Neural cell (in vitro differentiated cells): ENCODE data around the gene NFAM1. TPM values are rescaled to one million over a fixed set of nuclear protein-coding genes. Genes with fewer than 3 reads are reported as not detected.

Source experiments
- H2AFZ ChIP-seq: fragments of 200-600, 300-800 bp; sonication (generic), shearing (Covaris generic); 2 replicates; pipeline ENCODE4 v1.6.0; 2014; ENCODE audit warnings: low read depth, mild to moderate bottlenecking, antibody characterized with exemption, low read length, moderate library complexity
- H3F3A ChIP-seq: fragments of 200-600 bp; shearing (Covaris generic); 2 replicates; pipeline ENCODE4 v1.6.1; 2016; ENCODE audit warnings: mild to moderate bottlenecking, moderate library complexity, mixed read lengths, antibody characterized with exemption, low read length; ENCODE audit not compliant: insufficient read depth, poor library complexity, severe bottlenecking
- H3K27ac ChIP-seq: fragments of 200-600, 300-800 bp; sonication (generic), shearing (Covaris generic); 2 replicates; pipeline ENCODE4 v1.5.1; 2014; ENCODE audit warnings: mild to moderate bottlenecking, low read length, moderate library complexity
- H3K27me3 ChIP-seq: fragments of 300-800, 200-600 bp; sonication (generic), shearing (Covaris generic); 2 replicates; pipeline ENCODE4 v1.6.0; 2014; ENCODE audit warnings: mild to moderate bottlenecking, low read depth, low read length, moderate library complexity; ENCODE audit not compliant: insufficient read depth
- H3K36me3 ChIP-seq: fragments of 300-800, 200-600 bp; sonication (generic), shearing (Covaris generic); 2 replicates; pipeline ENCODE4 v1.5.1; 2014; ENCODE audit warnings: mild to moderate bottlenecking, antibody characterized with exemption, low read length, moderate library complexity; ENCODE audit not compliant: insufficient read depth
- H3K4me2 ChIP-seq: fragments of 300-800, 200-600 bp; sonication (generic), shearing (Covaris generic); 2 replicates; pipeline ENCODE4 v1.6.0; 2014; ENCODE audit warnings: mild to moderate bottlenecking, low read length
- H3K4me3 ChIP-seq: fragments of 300-800, 200-600 bp; sonication (generic), shearing (Covaris generic); 2 replicates; pipeline ENCODE4 v1.5.1; 2014; ENCODE audit warnings: mild to moderate bottlenecking, low read length, moderate library complexity
- H3K79me2 ChIP-seq: fragments of 200-600 bp; shearing (Covaris generic); replicated peaks from 2 replicates; pipeline ENCODE4 v1.6.0; 2014; ENCODE audit warnings: mild to moderate bottlenecking, low read length, moderate library complexity; ENCODE audit not compliant: insufficient read depth
- H3K9ac ChIP-seq: fragments of 300-800, 200-600 bp; sonication (generic), shearing (Covaris generic); 2 replicates; pipeline ENCODE4 v1.6.1; 2016; ENCODE audit warnings: mild to moderate bottlenecking, low read length, mixed read lengths
- H3K9me2 ChIP-seq: fragments of 200-600 bp; shearing (Covaris generic); 2 replicates; pipeline ENCODE4 v1.6.1; 2016; ENCODE audit warnings: mild to moderate bottlenecking, low read length, mixed read lengths; ENCODE audit not compliant: insufficient read depth
- H3K9me3 ChIP-seq: fragments of 200-600, 300-800 bp; sonication (generic), shearing (Covaris generic); 2 replicates; pipeline ENCODE4 v1.6.1; 2016; ENCODE audit warnings: mild to moderate bottlenecking, mixed run types, low read length, moderate library complexity, mixed read lengths
- H4K20me1 ChIP-seq: fragments of 200-600 bp; shearing (Covaris generic); 2 replicates; pipeline ENCODE4 v1.6.1; 2016; ENCODE audit warnings: mild to moderate bottlenecking, mixed run types; ENCODE audit not compliant: insufficient read depth
- CTCF ChIP-seq: fragments of 450-650 bp; IDR thresholded peaks from 2 replicates; pipeline ENCODE4 v1.5.1; 2014; ENCODE audit warnings: antibody characterized with exemption, mild to moderate bottlenecking, moderate library complexity; ENCODE audit not compliant: poor library complexity, severe bottlenecking
- EP300 ChIP-seq: fragments of 450-650 bp; conservative IDR thresholded peaks from 2 replicates; pipeline ENCODE4 v1.6.1; 2014; ENCODE audit warnings: antibody characterized with exemption, mild to moderate bottlenecking, moderate library complexity; ENCODE audit not compliant: poor library complexity, severe bottlenecking
- EZH2 ChIP-seq: fragments of 200-600, 300-800 bp; shearing (Covaris generic), sonication (generic); IDR thresholded peaks from 2 replicates; pipeline ENCODE4 v1.6.1; 2014; ENCODE audit warnings: antibody characterized with exemption, low read length, borderline replicate concordance, mild to moderate bottlenecking; ENCODE audit not compliant: insufficient read depth, poor library complexity, severe bottlenecking
- MXI1 ChIP-seq: fragments of 450-650 bp; conservative IDR thresholded peaks from 2 replicates; pipeline ENCODE4 v1.6.1; 2014; ENCODE audit warnings: antibody characterized with exemption, mild to moderate bottlenecking; ENCODE audit not compliant: poor library complexity, severe bottlenecking
- POLR2AphosphoS5 ChIP-seq: IDR thresholded peaks from 2 replicates; pipeline ENCODE4 v1.6.1; 2012
- RAD21 ChIP-seq: fragments of 450-650 bp; conservative IDR thresholded peaks from 2 replicates; pipeline ENCODE4 v1.6.1; 2014; ENCODE audit warnings: antibody characterized with exemption, mild to moderate bottlenecking, moderate library complexity
- REST ChIP-seq: IDR thresholded peaks from 2 replicates; pipeline ENCODE4 v1.6.1; 2012; ENCODE audit warnings: borderline replicate concordance
- SMC3 ChIP-seq: fragments of 450-650 bp; conservative IDR thresholded peaks from 2 replicates; pipeline ENCODE4 v1.6.1; 2014; ENCODE audit warnings: antibody characterized with exemption, mild to moderate bottlenecking, moderate library complexity; ENCODE audit not compliant: poor library complexity
- TAF1 ChIP-seq: IDR thresholded peaks from 2 replicates; pipeline ENCODE4 v1.6.1; 2012; ENCODE audit warnings: low read depth
- polyA plus RNA-seq: library from polyadenylated mRNA; depleted of rRNA; stranded (reverse); fragments of >200 nt; gene quantifications from 2 replicates; pipeline ENCODE4 v1.2.3, GENCODE V29; 2014

NFAM1 gene
- polyA plus RNA-seq, 1 donor from 2014 or later: 0.05 TPM

DNA sequence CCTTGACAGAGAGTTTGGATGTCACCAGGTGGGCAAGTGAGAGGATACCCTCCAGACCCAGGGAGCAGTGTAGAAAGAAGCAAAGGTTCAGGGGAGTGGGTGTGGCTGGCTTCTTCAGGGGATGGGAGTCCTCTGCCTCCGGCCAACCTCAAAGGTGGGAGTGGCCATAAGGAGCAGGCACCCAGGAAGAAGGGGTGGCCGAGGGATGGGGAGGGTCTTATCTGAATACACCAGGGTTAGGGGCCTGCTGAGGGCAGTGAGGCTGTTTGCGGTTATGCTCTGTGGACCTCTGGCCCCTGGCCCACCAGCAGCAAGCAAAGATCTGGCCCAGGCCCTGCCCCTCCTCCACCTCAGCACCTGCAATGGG lies 6.2 kb downstream of the NFAM1 start:
- H3K4me2 ChIP-seq: no peak overlapping the region
- no peak overlapping the region for H3K4me3 ChIP-seq
- no peaks in the 10 kb centered on the region for H3K79me2 ChIP-seq
- H3F3A ChIP-seq: no peaks in the 10 kb centered on the region
- H2AFZ ChIP-seq: no peak overlapping the region
- no peak overlapping the region for H3K27ac ChIP-seq
- no peak for TF ChIP-seq RAD21
- no peak for TF ChIP-seq REST
- no peak for TF ChIP-seq CTCF
- TF ChIP-seq MXI1: no peak
- TF ChIP-seq SMC3: no peak
- TF ChIP-seq EP300: no peak
- TF ChIP-seq EZH2: no peak
- TF ChIP-seq TAF1: no peak
- no peak for TF ChIP-seq POLR2AphosphoS5
- H3K9me3 ChIP-seq: no peaks in the 10 kb centered on the region
- H4K20me1 ChIP-seq: no peaks in the 10 kb centered on the region
- H3K9ac ChIP-seq: no peak overlapping the region
- no peaks in the 10 kb centered on the region for H3K9me2 ChIP-seq
- no peaks in the 10 kb centered on the region for H3K27me3 ChIP-seq
- no peaks in the 10 kb centered on the region for H3K36me3 ChIP-seq

- H3K79me2 ChIP-seq: no peaks in the 10 kb centered on the region
- H3K9ac ChIP-seq: no peak overlapping the region
- H3K4me3 ChIP-seq: no peak overlapping the region
- no peak overlapping the region for H3K27ac ChIP-seq
- no peaks in the 10 kb centered on the region for H4K20me1 ChIP-seq
- H3K27me3 ChIP-seq: no peaks in the 10 kb centered on the region
- H2AFZ ChIP-seq: no peak overlapping the region
- TF ChIP-seq EZH2 (no peak), REST (no peak), RAD21 (no peak), TAF1 (no peak), EP300 (no peak), MXI1 (no peak), CTCF (no peak), POLR2AphosphoS5 (no peak), SMC3 (no peak)
- H3F3A ChIP-seq: no peaks in the 10 kb centered on the region
- no peaks in the 10 kb centered on the region for H3K9me3 ChIP-seq
- no peaks in the 10 kb centered on the region for H3K9me2 ChIP-seq
- no peaks in the 10 kb centered on the region for H3K36me3 ChIP-seq
- H3K4me2 ChIP-seq: no peak overlapping the region
These were observed 6.7 kb downstream of the NFAM1 start for GRCh38 chr22:42425337-42425988.
